IMR-90 (cell line): ENCODE data around the gene MTCL1. TPM values are rescaled to one million over a fixed set of nuclear protein-coding genes. Genes with fewer than 3 reads are reported as not detected.

ENCODE experiments used
- ATAC-seq: fragments of 200-7000 bp; cut with Tn5 transposase; 2 replicates; pipeline ENCODE4 v1.9.1; 2020; ENCODE audit warnings: low read depth, mild to moderate bottlenecking, moderate library complexity
- BruUV-seq: library from RNA; stranded (reverse); fragments of 400-500 nt; replicated peaks from 2 replicates; lab custom pipeline; 2021; lab: Mats Ljungman, UMichigan
- CTCF ChIA-PET: fragments of 300-600 bp; formaldehyde crosslinking; extraction: SDS; loops from one replicate; lab custom pipeline; 2021; ENCODE audit warnings: antibody characterized with exemption; lab: Yijun Ruan, JAX
- POLR2A ChIA-PET: fragments of 300-600 bp; sonication (Branson Sonifier 250); formaldehyde crosslinking; loops from one replicate; lab custom pipeline; 2022; ENCODE audit warnings: antibody characterized with exemption; ENCODE audit not compliant: unreplicated experiment; lab: Charles Lee
- DNase-seq: peaks from one replicate; pipeline ENCODE4 v3.0.0; 2013
- H2AFZ ChIP-seq: replicated peaks from 2 replicates; pipeline ENCODE3; 2013; ENCODE audit warnings: low read length, mild to moderate bottlenecking; ENCODE audit not compliant: poor library complexity
- H2AK5ac ChIP-seq: 2 replicates; pipeline ENCODE4 v1.6.1; 2013; ENCODE audit warnings: low read depth, low read length, inconsistent platforms
- H2AK9ac ChIP-seq: replicated peaks from 2 replicates; pipeline ENCODE3; 2013; ENCODE audit warnings: mild to moderate bottlenecking, low read depth, low read length, moderate library complexity; ENCODE audit not compliant: poor library complexity
- H2BK120ac ChIP-seq: 2 replicates; pipeline ENCODE4 v1.6.1; 2013; ENCODE audit warnings: low read depth, low read length, inconsistent platforms
- H2BK15ac ChIP-seq: 3 replicates; pipeline ENCODE4 v1.6.1; 2013; ENCODE audit warnings: low read depth, low read length, inconsistent platforms
- H2BK20ac ChIP-seq: 2 replicates; pipeline ENCODE4 v1.6.1; 2013; ENCODE audit warnings: low read depth, mild to moderate bottlenecking, inconsistent platforms, low read length, moderate library complexity
- H2BK5ac ChIP-seq: 2 replicates; pipeline ENCODE4 v1.6.1; 2013; ENCODE audit warnings: mild to moderate bottlenecking, low read depth, low read length, inconsistent platforms; ENCODE audit not compliant: poor library complexity, severe bottlenecking
- H3K14ac ChIP-seq: replicated peaks from 2 replicates; pipeline ENCODE4 v1.6.1; 2013; ENCODE audit warnings: low read depth, low read length, inconsistent platforms
- H3K18ac ChIP-seq: 2 replicates; pipeline ENCODE4 v1.6.1; 2013; ENCODE audit warnings: low read depth, low read length, control low read depth
- H3K23ac ChIP-seq: 2 replicates; pipeline ENCODE4 v1.6.1; 2013; ENCODE audit warnings: low read depth, low read length, inconsistent platforms
- H3K27ac ChIP-seq: 2 replicates; pipeline ENCODE4 v1.5.1; 2013; ENCODE audit warnings: mild to moderate bottlenecking, control low read depth, low read length; ENCODE audit not compliant: insufficient read depth
- H3K27me3 ChIP-seq: 2 replicates; pipeline ENCODE4 v1.6.1; 2013; ENCODE audit warnings: low read length; ENCODE audit not compliant: control insufficient read depth, insufficient read depth
- H3K36me3 ChIP-seq: 2 replicates; pipeline ENCODE4 v1.6.1; 2013; ENCODE audit warnings: low read length, mixed read lengths; ENCODE audit not compliant: control insufficient read depth, insufficient read depth
- H3K4ac ChIP-seq: 2 replicates; pipeline ENCODE4 v1.6.1; 2013; ENCODE audit warnings: low read depth, low read length, inconsistent platforms
- H3K4me1 ChIP-seq: 2 replicates; pipeline ENCODE4 v1.6.1; 2013; ENCODE audit warnings: low read length, mixed read lengths; ENCODE audit not compliant: control insufficient read depth, insufficient read depth
- H3K4me2 ChIP-seq: 2 replicates; pipeline ENCODE4 v1.6.1; 2013; ENCODE audit warnings: low read depth, mild to moderate bottlenecking, control low read depth, low read length, moderate library complexity
- H3K4me3 ChIP-seq: 2 replicates; pipeline ENCODE4 v1.5.1; 2013; ENCODE audit warnings: low read depth, mild to moderate bottlenecking, control low read depth, low read length, moderate library complexity; ENCODE audit not compliant: insufficient read depth
- H3K56ac ChIP-seq: 2 replicates; pipeline ENCODE4 v1.6.1; 2013; ENCODE audit warnings: low read length, inconsistent platforms; ENCODE audit not compliant: insufficient read depth; ENCODE audit errors: extremely low read depth
- H3K79me1 ChIP-seq, 2 experiments: 2 replicates each; pipeline ENCODE4 v1.6.1; 2013; ENCODE audit warnings: low read length in 2 of 2, inconsistent platforms in 1 of 2, low read depth in 1 of 2
- H3K9ac ChIP-seq: 2 replicates; pipeline ENCODE4 v1.6.1; 2013; ENCODE audit warnings: low read depth, low read length, control low read depth
- H3K9me1 ChIP-seq: 2 replicates; pipeline ENCODE4 v1.6.1; 2013; ENCODE audit warnings: low read length, inconsistent platforms; ENCODE audit not compliant: insufficient read depth
- H3K9me3 ChIP-seq: 2 replicates; pipeline ENCODE4 v1.6.1; 2013; ENCODE audit warnings: low read length; ENCODE audit not compliant: control insufficient read depth, insufficient read depth
- H4K20me1 ChIP-seq: 2 replicates; pipeline ENCODE4 v1.6.1; 2013; ENCODE audit warnings: low read length, inconsistent platforms; ENCODE audit not compliant: insufficient read depth
- H4K5ac ChIP-seq: 2 replicates; pipeline ENCODE4 v1.6.1; 2013; ENCODE audit warnings: mild to moderate bottlenecking, low read depth, low read length, control low read depth
- H4K8ac ChIP-seq, 2 experiments: 2 replicates each; pipeline ENCODE4 v1.6.1; 2013; ENCODE audit warnings: low read depth in 2 of 2, low read length in 2 of 2, control low read depth in 1 of 2, inconsistent platforms in 1 of 2
- H4K91ac ChIP-seq: 2 replicates; pipeline ENCODE4 v1.6.1; 2013; ENCODE audit warnings: low read depth, low read length, inconsistent platforms; ENCODE audit not compliant: insufficient read depth
- CEBPB ChIP-seq: IDR thresholded peaks from 2 replicates; pipeline ENCODE4 v1.6.1; 2012; ENCODE audit warnings: low read depth, low read length, improper control_type of control experiment
- FOS ChIP-seq: fragments of 150-350 bp; IDR thresholded peaks from 2 replicates; pipeline ENCODE4 v1.6.1; 2016; ENCODE audit warnings: low read depth, low read length
- MAFK ChIP-seq: IDR thresholded peaks from 2 replicates; pipeline ENCODE4 v1.6.1; 2012; ENCODE audit warnings: low read depth, low read length, improper control_type of control experiment
- NFE2L2 ChIP-seq: fragments of 150-350 bp; IDR thresholded peaks from 2 replicates; pipeline ENCODE4 v1.6.1; 2016; ENCODE audit warnings: low read depth, mild to moderate bottlenecking, low read length
- SMC3 ChIP-seq: fragments of 150-350 bp; IDR thresholded peaks from 2 replicates; pipeline ENCODE4 v1.6.1; 2016; ENCODE audit warnings: low read depth, mild to moderate bottlenecking, antibody characterized with exemption, low read length, moderate library complexity
- WGBS, 2 experiments: methylation state at CpG; one replicate each; pipeline versions ENCODE4 v1.1.5 to v1.1.7; 2013; ENCODE audit warnings: missing lambda C conversion rate in 2 of 2; ENCODE audit not compliant: insufficient read length in 1 of 2; ENCODE audit errors: extremely low coverage in 2 of 2; 5-methylcytosine and 5-hydroxymethylcytosine counted together
- dilution Hi-C: fragments of 300-500 bp; cut with HindIII; formaldehyde crosslinking; loops from one replicate; pipeline ENCODE4 v1.14.3; 2018; ENCODE audit warnings: low sequenced_read_pairs; ENCODE audit not compliant: unreplicated experiment
- in situ Hi-C: fragments of 300-500 bp; cut with MboI; formaldehyde crosslinking; loops from 3 replicates; pipeline ENCODE4 v1.14.3; 2019; ENCODE audit warnings: low sequenced_read_pairs, inconsistent platforms, mixed read lengths
- intact Hi-C: fragments of 100-400 bp; cut with micrococcal nuclease; formaldehyde crosslinking; loops from 2 replicates; pipeline ENCODE4 v1.10.0; 2022
- polyA plus RNA-seq, 3 experiments: library from polyadenylated mRNA; depleted of rRNA; stranded (reverse); fragments of >200 nt; gene quantifications; 2 replicates each; pipeline ENCODE4 v1.2.3, GENCODE V29; 2012; ENCODE audit warnings: low replicate concordance in 1 of 3
- total RNA-seq: library from RNA; depleted of rRNA; stranded (reverse); fragments of >200 nt; gene quantifications from 2 replicates; pipeline ENCODE4 v1.2.3, GENCODE V29; 2012

The MTCL1 gene
- total and polyA plus RNA-seq, 2 of the 4 experiments (the other 2 are of a cell fraction) = 29.0 to 45.3 TPM

DNA sequence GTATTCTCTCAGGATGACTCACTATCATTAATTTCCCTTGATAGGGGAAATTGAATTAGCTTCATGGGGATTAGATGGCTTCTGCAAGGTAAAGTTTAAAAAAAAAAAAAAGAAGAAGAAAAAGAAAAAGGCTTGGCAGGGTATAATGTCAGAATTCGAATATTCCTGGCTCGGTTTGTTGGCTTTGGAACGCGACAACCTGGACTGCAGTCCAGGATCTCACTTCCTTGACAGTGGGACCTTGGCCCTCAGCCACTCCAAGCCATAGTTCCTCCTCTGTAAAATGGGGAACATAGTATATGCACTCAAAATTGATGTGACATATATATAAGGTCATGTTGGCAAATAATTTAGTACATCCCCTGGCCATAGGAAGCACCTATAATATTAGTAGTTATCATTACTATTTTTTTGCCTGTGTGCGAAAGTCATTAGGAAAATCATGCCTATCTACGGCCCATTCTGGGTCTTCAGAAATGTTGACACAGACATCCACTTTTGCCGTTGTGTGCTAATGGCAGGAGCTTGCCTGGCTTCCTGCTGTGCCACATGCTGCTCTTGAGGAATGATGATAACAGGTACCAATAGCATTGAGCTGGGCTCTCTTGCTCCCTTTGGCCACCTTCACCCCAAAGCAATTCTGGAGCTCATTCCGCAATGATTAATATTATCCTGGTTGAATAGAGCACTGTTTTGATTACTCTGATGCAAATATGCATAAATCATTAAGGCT, 97.9 kb downstream of the MTCL1 start:
- peak overlapping the region; percentile 56; the same call in 1 of the 2 replicates for H3K27ac ChIP-seq
- intact Hi-C loops = loop anchor here (10.0 kb wide), 2 partner anchors 148 to 252 kb away; no protein-coding TSS in a partner anchor

More for the DNA sequence above, 97.9 kb downstream of the MTCL1 start:
- no peak overlapping the region for H2AFZ ChIP-seq
- peak overlapping the region; percentile 98 for H2BK120ac ChIP-seq
- no peak for DNase-seq
- CTCF ChIA-PET = interaction anchor here (0.6 kb wide), 1 partner anchor 608 kb away, joined by 3 read pairs; no protein-coding TSS in a partner anchor
- peak overlapping the region; percentile 67; the same call in 1 of the 2 replicates for H3K14ac ChIP-seq
- no TSS peak for BruUV-seq
- H3K79me1 ChIP-seq = peaks cover 35 to 64% of the 10 kb centered on the region in 2 experiments
- WGBS, 2 experiments = no CpG with 5 or more reads among the region's 8 CpGs
- peaks cover 35% of the 10 kb centered on the region for H3K36me3 ChIP-seq
- H3K4me3 ChIP-seq = no peak overlapping the region
- H3K4ac ChIP-seq = peak overlapping the region; percentile 95
- H4K20me1 ChIP-seq = no peaks in the 10 kb centered on the region
- peak overlapping the region; percentile 98 for H2BK5ac ChIP-seq
- H3K18ac ChIP-seq = peak overlapping the region; percentile 71
- H3K9me3 ChIP-seq = no peaks in the 10 kb centered on the region
- peak overlapping the region; percentile 53; the same call in 2 of the 3 replicates for H2BK15ac ChIP-seq
- POLR2A ChIA-PET = no interaction called here
- peak overlapping the region; percentile 68 for H2AK5ac ChIP-seq
- H3K9me1 ChIP-seq = peaks cover 40% of the 10 kb centered on the region
- H3K56ac ChIP-seq = no peak overlapping the region
- H2AK9ac ChIP-seq = no peak overlapping the region
- H3K23ac ChIP-seq = no peak overlapping the region; the same call in 1 of the 2 replicates
- peak overlapping the region; percentile 73 for H4K91ac ChIP-seq
- no peak overlapping the region for H3K4me2 ChIP-seq
- H3K27me3 ChIP-seq = no peaks in the 10 kb centered on the region
- H4K5ac ChIP-seq = peak overlapping the region; percentile 42
- in situ Hi-C loops (no loop called here), dilution Hi-C loops (no loop called here)
- no peak for TF ChIP-seq SMC3
- no peak for TF ChIP-seq MAFK
- TF ChIP-seq NFE2L2 = no peak
- no peak for TF ChIP-seq FOS
- TF ChIP-seq CEBPB = no peak
- peak overlapping the region; percentile 69 to 96; a peak in 3 of 4 replicates for H4K8ac ChIP-seq
- peaks cover 34% of the 10 kb centered on the region for H3K4me1 ChIP-seq
- ATAC-seq = no peak
- no peak overlapping the region for H3K9ac ChIP-seq
- H2BK20ac ChIP-seq = peak overlapping the region; percentile 94; the same call in 1 of the 2 replicates
